K562 (cell line): Measurements from ENCODE around the gene GAB1. TPM values are rescaled to one million over a fixed set of nuclear protein-coding genes. Genes with fewer than 3 reads are reported as not detected.

Experiments used
- ARID4B ChIP-seq: sonication (generic); formaldehyde crosslinking; IDR thresholded peaks from 2 replicates; pipeline ENCODE4 v1.8.0; 2022; ENCODE audit warnings: mild to moderate bottlenecking, missing genetic modification reagents
- CCAR2 ChIP-seq: fragments of 200-400 bp; formaldehyde crosslinking; IDR thresholded peaks from 2 replicates; pipeline ENCODE4 v1.6.1; 2017; ENCODE audit warnings: mild to moderate bottlenecking, low read depth, low read length
- CHD1 ChIP-seq: fragments of 200-600 bp; sonication (generic); IDR thresholded peaks from one replicate; pipeline ENCODE4 v1.6.1; 2012; ENCODE audit warnings: mild to moderate bottlenecking, moderate library complexity, low read length, inconsistent platforms
- GTF2A2 ChIP-seq: IDR thresholded peaks from 2 replicates; pipeline ENCODE4 v1.6.1; 2016; ENCODE audit warnings: mild to moderate bottlenecking, missing genetic modification characterization, missing compliant biosample characterization
- HOXB6 ChIP-seq: fragments of 250-450 bp; sonication (Bioruptor Pico); IDR thresholded peaks from 2 replicates; pipeline ENCODE4 v1.5.1; 2022; ENCODE audit warnings: mild to moderate bottlenecking, borderline replicate concordance
- KLF1 ChIP-seq: fragments of 450-650 bp; IDR thresholded peaks from 2 replicates; pipeline ENCODE4 v1.6.1; 2016; ENCODE audit warnings: missing genetic modification characterization, missing compliant biosample characterization
- MNT ChIP-seq, 2 experiments: fragments of 450-650 bp; conservative IDR thresholded peaks; 2 replicates each; pipeline ENCODE4 v1.6.1; 2017; ENCODE audit warnings: mild to moderate bottlenecking in 2 of 2, moderate library complexity in 2 of 2
- MTA1 ChIP-seq: fragments of 450-650 bp; IDR thresholded peaks from 2 replicates; pipeline ENCODE4 v1.6.1; 2017; ENCODE audit warnings: borderline replicate concordance
- NFE2 ChIP-seq: IDR thresholded peaks from 2 replicates; pipeline ENCODE4 v1.6.1; 2014; ENCODE audit warnings: antibody characterized with exemption, low read depth
- PRMT5 ChIP-seq: sonication (generic); formaldehyde crosslinking; IDR thresholded peaks from 2 replicates; pipeline ENCODE4 v1.5.0; 2020; ENCODE audit warnings: missing genetic modification reagents
- PTTG1 ChIP-seq: fragments of 450-650 bp; IDR thresholded peaks from 2 replicates; pipeline ENCODE4 v1.6.1; 2016; ENCODE audit warnings: low read depth, mild to moderate bottlenecking, missing genetic modification characterization, missing compliant biosample characterization
- PYGO2 ChIP-seq: fragments of 450-650 bp; IDR thresholded peaks from 2 replicates; pipeline ENCODE4 v1.6.1; 2016; ENCODE audit warnings: mild to moderate bottlenecking, missing genetic modification characterization, moderate library complexity, missing compliant biosample characterization
- TRIM28 ChIP-seq: fragments of 450-650 bp; IDR thresholded peaks from 2 replicates; pipeline ENCODE4 v1.6.1; 2017
- YBX1 ChIP-seq: fragments of 450-650 bp; IDR thresholded peaks from 2 replicates; pipeline ENCODE4 v1.7.1; 2016; ENCODE audit warnings: mild to moderate bottlenecking
- ZFP36 ChIP-seq: fragments of 150-350 bp; IDR thresholded peaks from 2 replicates; pipeline ENCODE4 v1.6.1; 2018; ENCODE audit warnings: low read length, low read depth; ENCODE audit not compliant: partially characterized antibody
- ZNF239 ChIP-seq: fragments of 250-450 bp; sonication (Bioruptor Pico); IDR thresholded peaks from 2 replicates; pipeline ENCODE4 v1.4.0; 2020; ENCODE audit warnings: mild to moderate bottlenecking
- polyA plus RNA-seq, 8 experiments: library from polyadenylated mRNA; depleted of rRNA in 4 of 8; stranded (reverse) in 5 of 8; unstranded in 3 of 8; fragments of >200 nt; fragmentation: Nextera tagmentation in 2 of 8; fragmentation: Illumina TruSeq in 1 of 8; extraction: Ambion mirVana in 2 of 8; extraction: Trizol in 1 of 8; gene quantifications; 2 replicates each; pipeline versions ENCODE4 v1.2.1 to v1.2.3, GENCODE V29; 2011 to 2014; ENCODE audit warnings: inconsistent platforms in 1 of 8, missing spikeins in 1 of 8
- total RNA-seq, 7 experiments: library from RNA; depleted of rRNA in 6 of 7; stranded (reverse); fragments of >200 nt in 6 of 7; fragmentation: Illumina TruSeq in 2 of 7; extraction: Trizol in 2 of 7; gene quantifications; 2 replicates each; pipeline versions ENCODE4 v1.2.1 to v1.2.3, GENCODE V29; 2011 to 2021; ENCODE audit warnings: low replicate concordance in 1 of 7
- TF ChIP-seq, protein P1 (sequence below), 2 experiments: IDR thresholded peaks; 2 replicates each; pipeline ENCODE4 v1.6.1; 2012; ENCODE audit warnings: improper control_type of control experiment in 2 of 2, low read depth in 2 of 2, low read length in 2 of 2, borderline replicate concordance in 1 of 2
- TF ChIP-seq, protein P2 (sequence below): IDR thresholded peaks from 3 replicates; pipeline ENCODE4 v1.6.1; 2011; ENCODE audit warnings: borderline replicate concordance, mild to moderate bottlenecking; ENCODE audit not compliant: insufficient read length, insufficient read depth

The GAB1 gene
- total and polyA plus RNA-seq, 9 of the 15 experiments (the other 6 are each of a cell fraction or from before 2014, with no cell fraction given) = 1.3 to 14.6 (median 7.5) TPM

- TF ChIP-seq ARID4B (CRISPR knock-in tag) = peak; percentile 67; the same call in 1 of the 2 replicates
- no peak for TF ChIP-seq CCAR2
- no peak for TF ChIP-seq TRIM28
- TF ChIP-seq NFE2 = peak; percentile 6; the same call in 1 of the 2 replicates
- TF ChIP-seq PTTG1 = no peak
- TF ChIP-seq HOXB6 (CRISPR knock-in tag) = no peak
- TF ChIP-seq ZNF239 (CRISPR knock-in tag) = no peak
- no peak for TF ChIP-seq PRMT5
- TF ChIP-seq, protein P1, sequence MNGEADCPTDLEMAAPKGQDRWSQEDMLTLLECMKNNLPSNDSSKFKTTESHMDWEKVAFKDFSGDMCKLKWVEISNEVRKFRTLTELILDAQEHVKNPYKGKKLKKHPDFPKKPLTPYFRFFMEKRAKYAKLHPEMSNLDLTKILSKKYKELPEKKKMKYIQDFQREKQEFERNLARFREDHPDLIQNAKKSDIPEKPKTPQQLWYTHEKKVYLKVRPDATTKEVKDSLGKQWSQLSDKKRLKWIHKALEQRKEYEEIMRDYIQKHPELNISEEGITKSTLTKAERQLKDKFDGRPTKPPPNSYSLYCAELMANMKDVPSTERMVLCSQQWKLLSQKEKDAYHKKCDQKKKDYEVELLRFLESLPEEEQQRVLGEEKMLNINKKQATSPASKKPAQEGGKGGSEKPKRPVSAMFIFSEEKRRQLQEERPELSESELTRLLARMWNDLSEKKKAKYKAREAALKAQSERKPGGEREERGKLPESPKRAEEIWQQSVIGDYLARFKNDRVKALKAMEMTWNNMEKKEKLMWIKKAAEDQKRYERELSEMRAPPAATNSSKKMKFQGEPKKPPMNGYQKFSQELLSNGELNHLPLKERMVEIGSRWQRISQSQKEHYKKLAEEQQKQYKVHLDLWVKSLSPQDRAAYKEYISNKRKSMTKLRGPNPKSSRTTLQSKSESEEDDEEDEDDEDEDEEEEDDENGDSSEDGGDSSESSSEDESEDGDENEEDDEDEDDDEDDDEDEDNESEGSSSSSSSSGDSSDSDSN (IDR thresholded peaks at IDR 0.05; ENCODE audit: borderline replicate concordance in 1 of 2, low read depth in 2 of 2, low read length in 2 of 2) = peak in 1 of 2 experiments; percentile 74; a peak in 3 of 4 replicates
- peak; percentile 54 to 84 for TF ChIP-seq MNT (conservative IDR thresholded peaks at IDR 0.05)
- TF ChIP-seq, protein P2, sequence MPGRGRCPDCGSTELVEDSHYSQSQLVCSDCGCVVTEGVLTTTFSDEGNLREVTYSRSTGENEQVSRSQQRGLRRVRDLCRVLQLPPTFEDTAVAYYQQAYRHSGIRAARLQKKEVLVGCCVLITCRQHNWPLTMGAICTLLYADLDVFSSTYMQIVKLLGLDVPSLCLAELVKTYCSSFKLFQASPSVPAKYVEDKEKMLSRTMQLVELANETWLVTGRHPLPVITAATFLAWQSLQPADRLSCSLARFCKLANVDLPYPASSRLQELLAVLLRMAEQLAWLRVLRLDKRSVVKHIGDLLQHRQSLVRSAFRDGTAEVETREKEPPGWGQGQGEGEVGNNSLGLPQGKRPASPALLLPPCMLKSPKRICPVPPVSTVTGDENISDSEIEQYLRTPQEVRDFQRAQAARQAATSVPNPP = no peak
- TF ChIP-seq PYGO2 (tag) = no peak
- TF ChIP-seq ZFP36 = no peak
- TF ChIP-seq CHD1 = no peak
- no peak for TF ChIP-seq KLF1 (tag)
- peak; percentile 85 for TF ChIP-seq MTA1
- no peak for TF ChIP-seq YBX1
- no peak for TF ChIP-seq GTF2A2 (tag)
Measured at GRCh38 chr4:143513314-143514168, 176.9 kb downstream of the GAB1 start, which contains the start of gene SMARCA5 (continued).
